ENCODE data around the gene GPR137.

GPR137 gene

DNA sequence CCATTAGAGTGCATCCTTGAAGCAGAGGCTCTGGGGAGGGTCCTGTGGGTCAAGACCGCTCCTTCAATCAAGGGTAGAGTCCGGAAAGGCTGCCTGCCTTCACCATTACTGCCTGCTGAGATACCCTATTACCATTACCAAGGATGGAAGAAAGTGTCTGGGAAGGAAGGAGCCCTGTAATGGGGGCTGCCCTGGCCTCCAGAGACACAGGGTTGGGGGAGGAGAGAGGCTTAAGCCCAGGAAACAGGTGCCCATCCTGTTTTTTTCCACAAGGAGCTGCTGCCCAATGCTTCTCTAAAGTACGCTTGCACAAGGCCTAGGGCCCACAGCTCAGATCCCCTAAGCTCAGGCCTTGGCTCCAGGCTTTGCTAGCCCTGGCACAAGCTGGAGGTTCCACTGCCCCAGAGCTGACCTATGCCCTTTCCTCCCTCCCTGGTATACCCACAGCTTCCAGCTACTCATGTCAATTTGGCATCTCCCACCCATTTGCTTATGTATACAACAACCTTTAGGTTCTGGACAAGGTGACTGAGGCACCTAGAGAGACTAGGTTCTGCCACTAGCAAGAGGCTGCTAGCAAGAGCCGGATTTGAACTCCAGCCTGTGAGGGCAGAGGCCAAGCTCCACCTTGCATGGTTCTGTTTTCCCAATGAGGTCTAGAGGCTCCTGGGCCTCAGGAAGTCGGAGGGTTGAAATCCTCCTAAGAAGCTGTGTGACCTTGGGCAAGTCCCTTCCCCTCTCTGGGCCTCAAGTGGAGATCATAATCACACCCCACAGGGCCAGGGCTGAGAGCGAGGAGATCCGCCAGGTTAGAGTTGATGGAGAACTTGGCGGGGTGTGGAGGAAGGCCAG lies 35.9 kb upstream of the GPR137 start:
- no peak for DNase-seq

DNA sequence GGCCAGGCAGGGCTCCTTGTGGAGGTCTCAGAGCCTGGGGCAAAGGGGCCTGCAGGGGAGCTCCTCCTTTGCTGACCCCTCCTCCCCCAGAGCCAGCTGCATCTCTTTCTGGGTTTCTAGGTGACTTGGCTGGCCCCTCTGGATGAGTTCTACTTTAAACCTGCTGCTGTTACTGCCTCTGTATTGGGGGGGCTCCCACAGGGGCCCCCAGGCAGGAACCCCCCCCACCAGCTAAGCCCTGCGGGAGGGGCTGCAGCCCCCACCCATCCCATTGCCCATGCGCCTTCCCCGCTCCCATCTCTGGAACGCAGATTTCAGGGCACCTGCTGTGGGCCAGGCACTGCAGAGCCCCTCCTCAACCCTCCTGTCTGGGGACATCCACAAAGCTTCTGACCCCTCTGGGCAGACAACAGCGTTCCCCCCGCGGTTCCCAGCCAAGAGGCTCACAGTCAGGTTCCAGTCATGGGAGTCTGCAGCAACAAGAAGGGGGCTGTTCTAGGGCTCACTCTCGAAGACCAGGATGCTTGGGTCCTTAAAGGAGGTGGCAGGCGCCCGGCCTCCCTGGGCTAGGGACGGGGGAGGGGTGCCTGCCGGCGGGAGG lies 35.1 kb upstream of the GPR137 start:
- DNase-seq, result no peak

DNA sequence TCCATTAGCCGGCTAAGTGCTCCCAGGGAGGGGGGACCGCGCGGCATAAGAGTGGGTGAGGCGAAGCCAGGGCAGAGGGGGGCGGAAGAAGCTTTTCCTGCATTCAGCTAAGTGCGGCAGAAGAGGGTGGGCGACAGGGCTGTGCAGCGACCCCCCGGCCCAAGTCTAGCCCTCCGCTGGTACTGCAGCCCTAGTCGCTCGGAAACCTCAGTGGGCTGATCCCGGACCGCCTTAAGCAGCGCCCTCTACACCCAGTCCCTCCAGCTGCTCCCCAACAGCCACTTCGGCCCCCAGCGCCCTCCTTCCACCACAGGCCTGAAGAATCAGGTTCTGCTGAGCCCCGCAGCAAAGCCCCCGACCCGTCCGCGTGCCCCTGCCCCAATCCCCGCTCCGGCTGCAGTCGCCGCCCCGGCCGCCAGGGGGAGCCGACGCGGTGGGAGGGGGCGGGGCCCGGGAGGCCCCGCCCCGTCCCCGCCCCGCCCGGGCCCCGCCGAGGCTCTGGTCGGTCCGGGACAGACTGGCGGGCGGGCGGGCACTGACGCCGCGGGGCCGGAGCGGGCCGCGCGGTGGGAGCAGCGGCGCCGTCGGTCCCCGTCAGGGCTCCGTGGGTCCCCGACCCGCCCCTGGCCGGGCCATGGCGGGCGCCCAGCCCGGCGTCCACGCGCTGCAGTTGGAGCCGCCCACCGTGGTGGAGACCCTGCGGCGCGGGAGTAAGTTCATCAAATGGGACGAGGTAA lies 34.5 kb upstream of the GPR137 start, which contains the start of gene PLCB3:
Gene PLCB3, plus strand, starts transcription at position 515 of the 737 bp plus-strand sequence. Its CDS starts 120 bp downstream, at position 635.
- DNase-seq, result no peak

- DNase-seq, result no peak
These were observed 34.0 kb upstream of the GPR137 start for GRCh38 chr11:64251753-64252002.

GRCh38 chr11:64252003-64252872 lies 33.4 kb upstream of the GPR137 start:
- DNase-seq, result no peak

DNA sequence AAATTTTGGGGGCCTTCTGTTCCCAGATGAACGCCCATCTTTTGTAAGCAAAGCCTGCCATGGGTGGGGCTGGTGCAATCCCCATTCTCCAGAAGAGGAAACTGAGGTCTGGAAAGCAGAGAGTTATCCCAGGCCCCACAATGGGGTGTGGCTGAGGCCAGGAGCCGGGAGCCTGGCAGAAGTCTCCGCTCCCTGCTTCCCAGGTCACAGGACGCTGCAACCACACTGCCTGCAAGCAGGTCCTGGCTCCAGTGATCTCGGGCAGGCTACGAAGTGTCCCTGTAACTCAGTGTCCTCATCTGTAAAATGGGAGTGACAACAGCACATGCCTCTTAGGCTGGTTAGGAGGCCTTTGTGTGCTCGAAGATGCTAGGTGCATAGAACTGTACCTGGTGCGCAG lies 32.6 kb upstream of the GPR137 start:
- no peak for DNase-seq

GRCh38 chr11:64253481-64253880 lies 32.2 kb upstream of the GPR137 start:
- no peak for DNase-seq

- DNase-seq, result no peak
These were observed 31.3 kb upstream of the GPR137 start for GRCh38 chr11:64254326-64254725.

DNA sequence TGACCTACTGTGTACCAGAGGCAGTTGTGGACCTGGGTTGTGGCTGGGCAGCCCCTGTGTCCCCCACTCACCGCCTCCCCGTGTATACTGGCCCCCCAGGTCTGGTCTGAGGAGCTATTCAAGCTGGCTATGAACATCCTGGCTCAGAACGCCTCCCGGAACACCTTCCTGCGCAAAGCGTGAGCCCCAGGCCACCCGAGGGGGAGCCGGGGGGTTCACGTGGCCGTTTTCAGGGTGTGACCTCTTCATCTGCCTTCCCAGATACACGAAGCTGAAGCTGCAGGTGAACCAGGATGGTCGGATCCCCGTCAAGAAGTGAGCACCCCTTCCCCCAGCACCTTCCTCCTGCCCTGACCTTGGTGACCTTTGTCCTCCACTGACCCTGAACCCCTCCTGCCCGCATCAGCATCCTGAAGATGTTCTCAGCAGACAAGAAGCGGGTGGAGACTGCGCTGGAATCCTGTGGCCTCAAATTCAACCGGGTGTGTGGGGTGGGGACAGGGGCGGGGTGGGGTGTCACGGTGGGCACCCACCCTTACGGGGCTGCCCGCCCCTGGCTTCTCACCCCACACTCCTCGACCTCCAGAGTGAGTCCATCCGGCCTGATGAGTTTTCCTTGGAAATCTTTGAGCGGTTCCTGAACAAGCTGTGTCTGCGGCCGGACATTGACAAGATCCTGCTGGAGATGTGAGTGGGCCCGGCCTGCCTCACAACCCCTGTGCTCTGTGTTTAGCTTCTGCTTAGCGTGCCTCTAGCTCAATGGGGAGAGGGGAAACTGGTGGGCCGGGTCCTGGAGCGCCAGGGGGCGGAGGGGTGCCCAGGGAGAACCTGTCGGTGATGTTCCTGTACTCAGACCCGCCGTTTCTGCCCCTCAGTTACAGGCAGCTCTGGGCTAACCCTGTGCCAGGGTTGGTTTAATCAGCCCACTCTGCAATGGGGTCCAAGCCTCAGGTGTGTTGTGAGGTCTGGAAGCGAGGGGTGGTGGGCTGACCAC lies 30.2 kb upstream of the GPR137 start:
- DNase-seq, result no peak

- no peak for DNase-seq
These were observed 29.3 kb upstream of the GPR137 start for GRCh38 chr11:64256300-64256699.

DNA sequence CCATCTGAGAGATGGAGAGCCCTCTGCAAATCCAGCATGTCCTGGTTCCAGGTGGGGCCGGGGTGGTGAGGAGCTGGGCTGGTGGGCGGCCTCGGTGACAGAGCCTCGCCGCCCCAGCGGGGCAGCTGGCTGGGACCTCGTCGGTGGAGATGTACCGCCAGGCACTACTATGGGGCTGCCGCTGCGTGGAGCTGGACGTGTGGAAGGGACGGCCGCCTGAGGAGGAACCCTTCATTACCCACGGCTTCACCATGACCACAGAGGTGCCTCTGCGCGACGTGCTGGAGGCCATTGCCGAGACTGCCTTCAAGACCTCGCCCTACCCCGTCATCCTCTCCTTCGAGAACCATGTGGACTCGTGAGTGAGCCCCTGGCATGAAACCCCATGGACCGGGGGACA lies 27.3 kb upstream of the GPR137 start:
- no peak for DNase-seq

GRCh38 chr11:64258946-64259532 lies 26.6 kb upstream of the GPR137 start:
- no peak for DNase-seq

DNA sequence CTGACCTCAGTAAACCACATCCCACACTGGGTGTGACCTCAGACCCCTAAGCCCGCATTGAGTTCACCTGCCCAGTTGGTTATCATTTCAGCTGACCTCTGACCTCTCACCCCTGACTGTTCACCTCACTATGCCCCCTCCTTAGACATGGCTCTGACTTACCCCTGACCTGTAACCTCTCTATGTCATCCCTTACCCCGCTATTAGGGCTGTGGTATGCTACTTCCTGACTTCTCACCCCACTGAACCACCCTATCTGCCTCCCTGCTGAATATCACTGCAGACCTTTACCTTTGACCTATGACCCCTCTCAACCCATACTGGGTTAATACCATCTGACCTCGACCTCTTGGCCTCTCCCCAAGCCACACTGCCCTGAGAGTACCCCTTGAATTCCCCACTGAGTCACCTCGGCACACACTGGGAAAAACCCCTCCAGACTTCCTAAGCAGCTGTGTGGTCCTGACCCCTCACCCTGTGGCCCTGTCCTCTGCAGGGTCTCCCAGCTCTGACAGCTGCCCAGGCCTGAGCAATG lies 26.0 kb upstream of the GPR137 start:
- no peak for DNase-seq

GRCh38 chr11:64260147-64260708 lies 25.4 kb upstream of the GPR137 start:
- DNase-seq, result no peak

DNA sequence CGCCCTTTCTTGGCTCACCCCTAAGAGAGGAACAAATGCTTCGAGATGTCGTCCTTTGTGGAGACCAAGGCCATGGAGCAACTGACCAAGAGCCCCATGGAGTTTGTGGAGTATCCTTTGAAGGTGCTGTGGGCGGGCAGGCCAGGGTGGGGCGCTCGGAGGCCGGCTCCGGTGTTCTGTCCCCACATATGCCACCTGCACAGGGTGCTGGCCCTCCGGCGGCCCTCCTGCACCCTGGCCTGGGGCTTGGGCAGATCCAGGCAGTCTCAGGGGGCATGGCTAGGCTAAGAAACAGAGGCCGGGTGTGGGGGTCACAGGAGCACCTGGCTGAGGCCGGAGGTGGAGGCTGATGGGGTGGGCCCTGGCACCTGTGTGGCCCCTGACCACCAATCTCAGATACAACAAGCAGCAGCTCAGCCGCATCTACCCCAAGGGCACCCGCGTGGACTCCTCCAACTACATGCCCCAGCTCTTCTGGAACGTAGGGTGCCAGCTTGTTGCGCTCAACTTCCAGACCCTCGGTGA lies 24.0 kb upstream of the GPR137 start:
- DNase-seq, result no peak

- no peak for DNase-seq
These were observed 23.2 kb upstream of the GPR137 start for GRCh38 chr11:64262271-64263002.

- DNase-seq, result no peak
These were observed 22.4 kb upstream of the GPR137 start for GRCh38 chr11:64263021-64263946.

DNA sequence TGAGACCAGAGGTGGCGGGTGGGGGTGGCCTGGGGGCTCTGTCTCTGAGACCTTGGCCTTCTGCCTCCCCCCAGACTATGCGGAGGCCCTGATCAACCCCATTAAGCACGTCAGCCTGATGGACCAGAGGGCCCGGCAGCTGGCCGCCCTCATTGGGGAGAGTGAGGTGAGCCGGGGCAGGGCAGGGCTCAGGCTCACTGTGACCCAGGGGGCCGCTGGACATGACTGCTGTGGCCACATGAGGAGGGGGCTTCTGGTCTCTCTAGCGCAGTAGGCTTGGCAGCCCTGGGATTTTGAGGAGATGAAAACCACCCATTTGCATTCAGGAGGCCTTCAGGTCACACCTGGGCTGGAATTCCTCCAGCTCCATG lies 21.7 kb upstream of the GPR137 start:
- DNase-seq, result no peak
